Stimulated activated CD4-positive, alpha-beta T cell treated with anti-CD3 and anti-CD28 coated beads, Interleukin-15, amount 100 ng/mL, for 1 hour (primary cell): Measurements from ENCODE around the gene GPR85.
"Not testable (repeated sequence)": the region's sequence is repeated elsewhere in the genome, so short reads cannot be mapped to it uniquely, and the experiment has no call there.

ENCODE experiments used
- DNase-seq, 2 donors: peaks; one replicate each; pipeline ENCODE4 v3.0.0-alpha.2; 2020; ENCODE audit warnings: low read depth in 1 of 2, low spot score in 1 of 2

Gene GPR85, protein sequence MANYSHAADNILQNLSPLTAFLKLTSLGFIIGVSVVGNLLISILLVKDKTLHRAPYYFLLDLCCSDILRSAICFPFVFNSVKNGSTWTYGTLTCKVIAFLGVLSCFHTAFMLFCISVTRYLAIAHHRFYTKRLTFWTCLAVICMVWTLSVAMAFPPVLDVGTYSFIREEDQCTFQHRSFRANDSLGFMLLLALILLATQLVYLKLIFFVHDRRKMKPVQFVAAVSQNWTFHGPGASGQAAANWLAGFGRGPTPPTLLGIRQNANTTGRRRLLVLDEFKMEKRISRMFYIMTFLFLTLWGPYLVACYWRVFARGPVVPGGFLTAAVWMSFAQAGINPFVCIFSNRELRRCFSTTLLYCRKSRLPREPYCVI

DNA sequence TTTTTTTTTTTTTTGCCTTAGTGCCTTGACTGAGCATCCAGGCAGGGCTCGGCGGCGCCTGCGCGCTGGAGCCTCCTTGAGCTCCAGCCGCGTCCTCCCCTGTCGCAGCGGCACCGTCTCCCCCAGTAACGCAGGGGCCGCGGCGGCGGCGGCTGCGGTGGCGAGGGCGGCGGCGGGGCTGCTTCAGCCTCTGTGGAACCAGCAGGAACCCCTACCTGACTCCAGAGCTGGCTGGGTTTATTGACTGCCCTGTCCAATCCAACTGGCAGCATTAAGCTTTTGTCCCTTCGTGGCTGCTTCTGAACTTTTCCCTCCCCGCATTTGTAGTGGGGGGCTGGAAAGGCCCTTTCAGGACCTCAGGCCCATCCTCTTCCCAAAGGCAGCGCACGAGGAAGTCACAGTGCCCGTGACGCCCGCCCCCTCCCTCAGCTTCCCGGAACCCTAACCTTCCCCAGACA lies at the start of gene GPR85:
TSS of gene GPR85 (minus strand) at position 397 of the 458 bp plus-strand sequence. CDS start 2,106 bp downstream, outside the sequence.
- no peak for DNase-seq

DNA sequence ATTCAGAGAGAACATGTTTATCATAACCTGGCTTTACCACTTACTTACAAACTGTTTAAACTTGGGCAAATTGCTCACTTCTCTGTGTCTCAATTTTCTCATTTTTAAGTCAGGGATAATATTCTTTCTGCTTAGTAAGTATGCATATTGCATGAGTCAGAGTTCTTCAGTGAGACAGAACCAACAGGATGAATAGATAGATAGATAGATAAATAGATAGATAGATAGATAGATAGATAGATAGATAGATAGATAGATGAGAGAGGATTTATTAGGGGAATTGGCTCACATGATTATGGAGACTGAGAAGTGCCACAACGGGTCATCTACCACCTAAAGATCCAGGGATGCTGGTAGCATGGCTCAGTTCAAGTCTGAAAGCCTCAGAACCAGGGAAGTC lies 47.4 kb upstream of the GPR85 start:
- no peak for DNase-seq

DNA sequence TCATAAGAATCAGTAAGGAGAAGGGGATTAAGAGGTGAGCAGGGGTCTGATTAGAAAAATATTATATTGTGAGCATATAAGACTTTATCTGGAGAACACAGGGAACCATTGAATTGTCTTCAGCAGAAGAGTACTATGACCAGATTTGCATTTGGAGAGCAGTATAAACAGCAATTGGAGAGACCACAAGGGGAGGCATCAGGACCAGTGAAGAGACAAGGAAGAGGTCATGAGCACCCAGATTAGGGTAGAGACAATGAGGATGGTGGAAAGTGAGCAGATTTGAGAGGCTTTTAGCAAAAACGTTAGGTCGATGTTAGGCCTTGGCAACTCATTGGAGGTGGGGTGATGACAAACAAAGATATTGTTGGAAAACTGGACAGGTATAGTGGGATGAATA lies 44.7 kb upstream of the GPR85 start:
- no peak for DNase-seq

DNA sequence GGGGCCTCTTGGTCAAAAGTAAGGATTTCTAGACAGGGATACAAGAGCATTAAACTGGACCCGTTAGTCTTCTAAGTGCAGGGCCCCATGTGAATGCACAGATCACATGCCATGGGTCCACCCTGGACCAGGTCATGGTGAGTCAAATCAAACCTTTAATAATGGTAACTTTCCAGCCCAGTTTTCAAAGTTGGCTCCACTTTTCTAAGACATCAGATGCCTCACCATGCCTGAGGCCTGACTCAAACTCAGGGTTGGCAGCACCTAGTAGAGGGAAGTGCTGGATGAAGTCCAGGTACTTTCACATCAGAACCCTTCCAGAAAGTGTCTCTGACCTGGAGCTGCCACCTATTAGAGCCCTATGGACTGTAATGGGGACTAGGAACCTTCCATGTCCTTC lies 41.4 kb upstream of the GPR85 start:
- no peak for DNase-seq

DNA sequence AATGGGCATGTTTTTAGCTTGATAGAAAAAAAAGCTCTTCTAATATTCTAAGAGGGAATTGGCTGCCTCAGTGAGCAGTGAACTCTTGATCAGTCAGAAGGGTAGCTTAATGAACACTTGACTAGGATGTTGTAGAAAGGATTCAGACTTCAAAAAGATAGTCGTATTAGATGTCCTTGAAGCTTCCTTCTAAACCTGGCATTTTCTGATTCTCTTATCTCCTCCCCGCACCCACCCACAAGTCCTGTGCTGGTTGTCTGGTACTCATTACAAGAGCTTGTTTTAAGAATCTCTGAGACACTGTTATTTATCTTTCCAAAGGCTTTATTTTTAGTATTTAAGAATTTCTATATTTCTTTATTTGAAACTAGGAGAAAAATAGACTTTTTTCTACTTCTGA lies 39.1 kb upstream of the GPR85 start:
- no peak for DNase-seq

DNA sequence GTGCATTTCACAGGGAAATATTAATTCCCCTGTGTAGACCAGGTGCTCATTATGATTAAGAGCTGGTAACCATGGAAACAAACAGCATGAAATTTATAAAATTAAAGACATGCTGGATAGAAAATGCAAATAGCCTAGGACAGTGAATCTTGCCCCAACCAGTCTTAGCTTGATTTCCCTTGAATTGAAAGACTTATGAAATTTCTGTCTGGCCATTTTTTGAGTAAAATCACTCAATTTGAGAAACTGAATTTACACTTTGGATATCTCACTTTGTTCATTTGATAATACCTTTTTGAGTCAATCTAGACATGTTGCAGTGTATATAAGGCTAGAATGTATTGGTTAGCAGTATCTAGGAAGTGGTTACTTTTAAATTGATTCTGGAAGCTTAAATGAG lies 36.1 kb upstream of the GPR85 start:
- DNase-seq = no peak

DNA sequence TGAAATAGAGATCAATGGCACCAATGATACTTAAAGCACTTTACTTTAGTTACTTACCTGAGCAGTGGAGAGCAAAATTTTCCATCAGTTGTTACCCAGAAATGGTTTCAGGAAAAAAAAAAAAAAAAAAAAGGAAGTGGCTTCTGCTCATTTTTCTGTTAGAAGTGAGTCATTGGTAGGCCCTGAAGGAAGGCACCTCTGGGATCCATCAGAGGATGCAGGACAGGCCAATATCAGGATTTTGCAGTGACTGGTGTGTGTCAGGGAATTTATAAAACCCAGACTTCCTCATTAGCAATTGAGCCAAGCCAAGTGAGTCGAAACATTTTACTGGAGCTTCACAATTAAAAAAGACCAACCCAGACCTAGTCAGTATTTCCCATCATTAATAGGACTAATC lies 34.0 kb upstream of the GPR85 start:
- no peak for DNase-seq

DNA sequence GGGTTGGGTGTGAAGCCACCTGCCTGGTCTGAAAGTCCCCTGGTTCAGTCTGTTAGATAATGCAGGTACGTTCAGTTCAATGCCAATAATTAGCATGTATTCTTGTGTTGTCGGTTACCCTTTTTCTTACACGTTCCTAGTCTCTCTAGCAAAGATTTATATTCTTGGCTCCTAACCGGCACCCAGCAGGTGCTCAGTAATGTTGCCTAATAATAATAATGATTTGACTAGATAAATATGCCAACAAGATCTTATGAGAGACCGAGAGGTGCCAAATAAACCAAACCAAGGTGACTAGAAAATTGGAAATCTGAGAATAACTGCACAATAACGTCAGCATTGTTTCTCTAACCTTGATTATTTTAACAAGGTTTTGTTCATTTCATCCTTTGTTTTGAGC lies 32.8 kb upstream of the GPR85 start:
- no peak for DNase-seq

DNA sequence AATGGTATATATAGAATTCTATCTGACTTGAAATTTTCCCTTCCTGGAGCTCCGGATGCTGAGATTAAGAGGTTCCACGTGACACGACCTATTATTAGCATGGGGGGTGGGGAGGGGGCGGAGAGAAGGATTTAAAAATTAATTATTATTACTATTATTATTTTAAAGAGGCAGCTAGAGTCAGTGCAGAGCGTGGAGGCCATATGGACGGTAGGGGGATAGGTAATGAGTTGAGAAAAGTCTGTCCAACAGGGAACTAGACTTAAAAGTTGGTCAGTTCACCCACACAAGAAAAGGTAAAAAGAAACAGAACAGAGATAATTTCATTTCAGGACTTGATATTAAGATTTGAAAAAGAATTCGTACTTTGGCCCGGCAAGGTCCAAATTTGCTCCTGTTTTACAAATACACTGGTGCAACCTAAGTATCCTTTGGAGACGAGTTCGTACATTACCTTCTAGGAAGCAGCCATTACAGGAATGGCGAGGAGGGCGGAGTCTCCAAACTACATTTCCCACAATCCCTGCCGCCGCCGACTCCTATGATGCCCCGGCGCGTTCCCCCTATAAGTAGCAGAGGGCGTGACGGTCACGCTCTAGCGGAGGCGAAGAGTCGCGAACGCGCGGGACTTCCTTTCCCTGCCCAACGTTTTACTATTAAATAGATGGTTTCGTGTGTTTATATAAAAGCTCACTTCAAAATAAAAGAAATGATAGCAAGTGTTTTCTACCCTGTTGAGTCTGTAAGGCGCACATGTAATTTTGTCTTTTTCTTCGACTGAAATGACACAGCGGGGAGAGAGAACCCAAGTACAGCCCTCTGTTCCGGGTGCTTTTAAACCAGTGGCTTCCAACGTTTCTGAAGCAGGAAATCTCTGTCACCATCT lies 31.7 kb upstream of the GPR85 start, which contains the start of gene SMIM30:
TSS of gene SMIM30 (minus strand) at position 481 of the 886 bp plus-strand sequence. CDS start 976 bp downstream, outside the sequence.
- peak; percentile 71 to 74 for DNase-seq

DNA sequence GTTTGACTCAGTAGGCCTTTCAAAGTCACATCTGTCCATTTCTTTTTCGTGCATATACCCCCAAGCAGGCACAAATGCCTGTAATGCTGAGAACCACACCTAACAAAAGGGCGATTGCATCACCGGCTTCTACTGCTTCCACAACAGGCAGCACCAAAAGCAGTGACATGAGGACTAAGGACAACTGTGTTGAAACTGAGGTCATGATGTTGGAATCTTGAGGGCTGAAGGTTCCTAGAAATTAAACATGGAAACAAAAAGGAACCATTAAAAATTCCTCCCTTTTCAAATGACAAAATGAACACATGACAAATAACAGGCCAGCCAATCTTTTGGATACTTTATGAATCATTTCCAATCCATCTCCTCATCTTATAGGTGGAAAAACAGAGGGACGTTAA lies 30.7 kb upstream of the GPR85 start:
- not testable (repeated sequence) for DNase-seq

DNA sequence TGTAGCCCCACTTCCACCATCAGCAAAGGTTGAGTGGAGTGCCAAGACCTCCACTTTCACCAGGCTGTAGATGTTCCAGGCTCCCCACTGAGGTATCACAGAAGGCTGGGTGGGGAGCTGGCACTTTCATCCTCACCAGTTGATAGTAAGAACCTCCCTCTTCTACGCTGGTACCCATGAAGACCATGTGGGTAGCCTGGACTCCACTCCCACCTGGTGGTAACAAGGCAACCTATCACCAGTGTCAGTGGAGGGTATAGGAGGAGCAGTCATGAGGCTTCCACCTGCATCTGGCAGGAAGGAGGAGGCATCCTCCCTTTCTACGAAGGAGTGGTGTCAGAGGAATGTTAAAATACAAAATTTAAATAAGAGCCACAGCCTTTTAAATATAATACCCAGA lies 27.3 kb upstream of the GPR85 start:
- no peak for DNase-seq

DNA sequence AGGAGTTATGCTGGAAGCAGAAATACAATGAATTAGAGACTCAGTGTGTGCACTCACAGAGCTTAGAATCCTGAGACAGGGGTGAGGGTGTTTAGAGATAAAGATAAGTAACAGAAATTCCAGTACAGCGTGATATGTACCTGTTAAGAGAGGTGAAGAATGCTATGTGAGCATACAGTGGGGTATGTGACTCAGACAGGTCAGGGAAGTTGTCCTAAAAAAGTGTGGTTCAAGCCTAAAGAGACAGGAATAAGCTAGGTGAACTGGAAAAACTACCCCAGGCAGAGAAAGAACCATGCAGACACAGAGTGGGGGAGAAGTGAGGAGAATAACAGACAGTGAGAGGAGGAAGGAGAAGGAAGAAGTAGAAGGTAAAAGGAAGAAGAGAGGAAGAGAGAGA lies 23.1 kb upstream of the GPR85 start:
- no peak for DNase-seq

DNA sequence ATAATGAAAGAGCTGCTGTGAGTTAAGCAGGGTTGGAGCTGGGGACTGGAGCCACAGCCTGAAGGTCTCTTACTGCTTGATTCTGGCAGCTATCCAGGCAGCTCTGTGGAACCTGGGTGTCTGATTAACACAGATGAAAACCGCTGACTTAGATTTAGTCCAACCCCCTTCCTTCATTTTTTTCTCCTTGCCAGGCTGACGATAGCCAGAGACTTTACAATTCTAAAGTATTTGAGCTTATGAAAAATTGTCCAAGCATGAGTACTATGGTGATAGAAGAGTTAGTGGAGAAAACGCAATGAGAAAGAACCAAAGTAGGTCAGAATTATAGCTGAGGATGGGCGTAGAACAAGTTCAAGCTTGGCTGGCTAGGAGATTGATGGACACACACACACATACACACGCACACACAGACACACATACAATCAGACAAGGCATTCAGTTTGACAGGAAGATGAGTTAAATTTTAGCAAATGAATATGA lies 13.5 kb upstream of the GPR85 start:
- no peak for DNase-seq

DNA sequence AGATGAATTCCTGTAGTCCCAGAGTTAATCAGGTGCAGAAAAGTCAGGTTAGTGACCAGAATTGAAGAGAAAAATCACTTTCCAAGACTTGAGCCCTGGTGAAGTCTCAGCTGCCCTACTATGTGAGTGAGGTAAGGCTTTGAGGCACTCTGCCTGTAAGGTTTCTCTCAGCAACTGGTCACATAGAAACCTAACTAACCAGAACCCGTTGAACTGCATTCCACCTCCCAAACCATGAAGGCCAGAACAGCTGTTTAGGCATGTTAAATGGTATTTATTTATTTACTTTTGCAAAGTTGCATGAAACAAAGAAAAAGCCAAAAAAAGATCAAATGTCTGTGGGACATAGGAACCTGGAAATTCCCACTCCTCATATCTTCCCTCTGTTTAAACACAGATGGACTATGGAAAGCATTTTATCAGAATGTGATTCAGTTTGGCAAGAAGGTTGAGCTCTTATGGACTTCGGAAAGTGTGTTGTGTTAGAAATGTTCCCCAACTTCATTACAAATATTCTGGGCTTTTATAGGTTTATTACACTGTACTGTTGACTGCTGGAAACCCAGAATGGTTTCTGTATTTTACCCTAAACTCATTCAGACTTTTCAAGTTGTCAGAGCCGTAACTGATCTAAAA lies 12.8 kb upstream of the GPR85 start:
- DNase-seq = no peak

DNA sequence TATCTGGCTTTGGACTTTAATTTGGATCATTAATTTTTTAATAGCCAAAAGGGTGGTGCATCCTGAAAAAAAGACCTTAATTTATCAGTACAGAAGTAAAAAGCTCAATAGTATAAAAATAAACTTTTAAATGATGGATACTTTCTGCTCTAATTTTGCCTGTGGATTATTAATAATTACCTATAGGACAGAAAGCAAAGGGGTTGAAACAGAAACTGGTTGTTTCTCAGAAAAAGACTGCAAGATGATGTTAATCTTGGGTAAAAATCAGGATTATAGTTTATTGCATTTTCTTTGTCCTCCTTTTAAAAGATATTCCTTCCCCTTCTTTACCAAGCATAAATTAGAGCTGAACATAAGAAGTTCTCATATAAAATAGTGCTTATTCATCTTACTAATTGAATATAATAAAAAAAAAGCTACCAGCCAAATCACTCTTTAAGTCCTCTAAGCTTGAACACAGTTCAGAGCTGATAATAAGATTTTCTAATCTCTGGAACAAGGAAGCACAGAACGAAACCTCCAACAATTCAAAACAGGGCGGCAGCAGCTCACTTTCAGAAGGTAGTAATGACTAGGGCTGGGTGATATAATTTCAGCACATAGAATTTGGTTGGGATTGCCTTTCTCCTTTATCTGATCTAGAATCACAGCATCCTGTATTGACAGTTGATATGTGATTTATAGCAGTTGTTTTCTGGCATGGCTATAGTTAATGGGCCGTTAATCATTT lies 8.1 kb upstream of the GPR85 start:
- DNase-seq = no peak

DNA sequence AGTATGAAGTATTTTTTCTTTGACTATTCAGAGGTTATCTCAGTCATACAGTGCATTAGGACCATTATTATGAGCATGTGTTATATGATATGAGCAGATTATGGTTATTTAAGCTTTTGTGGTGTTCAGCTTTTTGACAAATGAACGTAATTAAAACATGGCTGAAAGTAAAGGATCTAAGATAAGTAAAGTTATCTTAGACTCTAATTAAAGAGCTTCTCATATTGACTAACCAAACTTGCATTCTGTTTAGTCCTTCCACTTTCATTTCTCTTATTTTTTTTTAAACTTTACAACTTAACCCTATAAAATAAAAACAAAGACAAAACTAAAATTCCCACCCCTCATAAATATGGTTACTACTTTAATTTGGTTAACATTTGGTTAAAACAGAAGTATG lies 6.9 kb upstream of the GPR85 start:
- no peak for DNase-seq

DNA sequence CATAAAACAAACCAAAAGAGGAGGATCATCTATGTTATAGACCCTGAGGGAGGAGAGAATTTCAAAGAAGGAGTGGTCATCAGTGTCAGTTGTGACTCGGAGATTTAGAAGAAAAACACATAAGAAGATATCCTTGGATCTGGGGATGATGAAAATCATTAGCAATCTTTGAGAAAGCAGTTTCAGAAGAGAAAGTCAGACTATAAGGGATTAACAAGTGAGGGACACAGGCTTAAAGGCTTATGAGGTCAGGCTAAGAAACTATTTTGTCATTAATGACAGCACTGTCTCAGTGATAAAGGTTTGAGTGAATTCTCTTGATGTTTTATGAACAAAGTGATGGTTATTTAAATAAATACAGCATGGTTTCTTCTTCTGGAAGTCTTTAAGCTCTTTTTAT lies 6.1 kb upstream of the GPR85 start:
- no peak for DNase-seq

DNA sequence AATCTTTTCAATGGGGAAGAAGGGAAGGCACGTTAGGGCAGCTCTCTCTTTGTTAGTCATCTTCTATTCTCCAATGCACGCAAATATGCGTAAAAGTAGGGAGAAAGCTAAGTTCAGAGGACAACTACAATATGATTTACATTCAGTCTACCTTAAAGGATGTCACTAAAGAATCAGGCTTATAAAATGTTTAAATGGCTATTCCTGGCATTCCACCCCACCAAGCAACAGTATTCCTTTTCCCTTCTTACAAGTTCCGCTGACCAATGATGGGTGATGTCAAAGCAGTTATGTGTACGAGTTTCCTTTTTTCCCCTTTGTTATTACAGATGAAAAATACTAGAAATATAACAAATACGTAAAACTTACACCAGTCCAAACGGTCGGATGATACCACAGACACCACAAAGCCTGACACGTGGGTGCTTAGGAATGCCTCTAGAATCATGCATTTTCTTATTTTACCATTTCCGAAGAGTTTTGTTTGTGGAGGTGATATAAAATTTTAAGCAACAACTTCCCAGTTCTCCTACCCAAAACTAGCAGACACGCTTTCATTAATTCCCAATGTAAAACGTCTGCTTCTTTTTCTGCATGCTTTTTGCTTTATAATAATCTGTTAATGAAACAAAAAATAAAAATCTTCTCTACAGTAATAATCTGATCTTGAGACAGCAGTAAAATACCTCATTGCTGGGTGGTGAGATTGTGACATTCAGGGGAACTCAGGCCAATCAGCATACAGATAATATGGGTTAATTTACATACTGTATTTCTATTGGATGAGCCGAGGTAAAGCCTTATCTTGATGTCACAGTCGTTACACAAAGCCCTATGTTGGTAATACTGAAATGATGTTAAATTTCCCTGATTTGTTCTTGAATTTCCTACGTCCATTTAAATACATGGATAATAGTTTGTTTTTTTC lies 708 bp upstream of the GPR85 start:
- DNase-seq = no peak

DNA sequence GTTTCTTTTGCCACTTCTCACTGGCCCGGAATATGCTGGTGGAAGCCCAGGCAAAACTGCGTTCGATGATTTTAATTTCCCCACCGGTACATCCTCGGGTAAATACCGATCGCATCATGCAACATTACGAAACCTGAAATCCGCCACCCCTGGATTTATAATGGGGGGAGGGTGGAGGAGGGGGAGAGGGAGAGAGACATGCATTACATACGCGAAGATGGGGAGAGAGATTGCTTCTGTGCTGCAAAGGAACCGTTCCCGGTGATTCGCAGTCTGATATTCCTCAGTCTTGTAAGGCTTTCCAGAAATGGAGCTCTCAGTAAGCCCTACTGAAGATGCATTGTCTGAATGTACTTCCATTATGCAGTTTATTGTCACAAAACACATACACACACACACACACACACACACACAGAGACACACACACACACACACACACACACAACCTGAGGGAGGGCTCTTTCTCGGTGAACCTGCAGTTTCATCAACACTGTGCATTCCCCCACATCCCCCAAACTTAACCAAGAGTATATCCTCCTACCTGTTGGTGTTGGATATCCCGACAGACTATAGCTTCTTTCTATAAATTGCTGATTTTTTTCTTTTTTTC lies 741 bp downstream of the GPR85 start:
- DNase-seq = no peak
